ENCODE data around the gene KCNH3. TPM values are rescaled to one million over a fixed set of nuclear protein-coding genes. Genes with fewer than 3 reads are reported as not detected.

KCNH3 gene
- total and polyA plus RNA-seq, 2 of the 13 experiments (the other 11 are each of a cell fraction or from before 2014, with no cell fraction given): 0.01 to 0.07 TPM

DNA sequence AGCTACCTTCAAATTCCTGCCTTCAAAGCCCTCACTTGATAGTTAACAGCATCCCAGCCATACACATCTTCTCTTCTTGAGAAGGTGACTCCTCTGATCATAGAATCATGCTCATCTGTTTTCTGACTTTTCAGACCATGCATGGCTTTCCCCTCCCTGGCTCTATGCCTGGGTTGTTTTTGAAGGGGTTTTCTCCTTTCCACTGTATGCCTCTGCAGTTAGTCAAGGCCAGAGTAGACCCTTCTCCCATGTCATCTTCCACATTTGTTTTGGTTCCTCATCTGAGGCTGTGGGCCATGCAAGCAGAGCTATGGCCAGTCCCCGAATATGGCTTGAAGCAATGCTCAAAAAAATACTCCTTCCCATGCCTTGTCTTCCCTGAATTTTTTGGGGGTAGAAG lies 43.4 kb downstream of the KCNH3 start (continued):
- TF ChIP-seq, protein P1, sequence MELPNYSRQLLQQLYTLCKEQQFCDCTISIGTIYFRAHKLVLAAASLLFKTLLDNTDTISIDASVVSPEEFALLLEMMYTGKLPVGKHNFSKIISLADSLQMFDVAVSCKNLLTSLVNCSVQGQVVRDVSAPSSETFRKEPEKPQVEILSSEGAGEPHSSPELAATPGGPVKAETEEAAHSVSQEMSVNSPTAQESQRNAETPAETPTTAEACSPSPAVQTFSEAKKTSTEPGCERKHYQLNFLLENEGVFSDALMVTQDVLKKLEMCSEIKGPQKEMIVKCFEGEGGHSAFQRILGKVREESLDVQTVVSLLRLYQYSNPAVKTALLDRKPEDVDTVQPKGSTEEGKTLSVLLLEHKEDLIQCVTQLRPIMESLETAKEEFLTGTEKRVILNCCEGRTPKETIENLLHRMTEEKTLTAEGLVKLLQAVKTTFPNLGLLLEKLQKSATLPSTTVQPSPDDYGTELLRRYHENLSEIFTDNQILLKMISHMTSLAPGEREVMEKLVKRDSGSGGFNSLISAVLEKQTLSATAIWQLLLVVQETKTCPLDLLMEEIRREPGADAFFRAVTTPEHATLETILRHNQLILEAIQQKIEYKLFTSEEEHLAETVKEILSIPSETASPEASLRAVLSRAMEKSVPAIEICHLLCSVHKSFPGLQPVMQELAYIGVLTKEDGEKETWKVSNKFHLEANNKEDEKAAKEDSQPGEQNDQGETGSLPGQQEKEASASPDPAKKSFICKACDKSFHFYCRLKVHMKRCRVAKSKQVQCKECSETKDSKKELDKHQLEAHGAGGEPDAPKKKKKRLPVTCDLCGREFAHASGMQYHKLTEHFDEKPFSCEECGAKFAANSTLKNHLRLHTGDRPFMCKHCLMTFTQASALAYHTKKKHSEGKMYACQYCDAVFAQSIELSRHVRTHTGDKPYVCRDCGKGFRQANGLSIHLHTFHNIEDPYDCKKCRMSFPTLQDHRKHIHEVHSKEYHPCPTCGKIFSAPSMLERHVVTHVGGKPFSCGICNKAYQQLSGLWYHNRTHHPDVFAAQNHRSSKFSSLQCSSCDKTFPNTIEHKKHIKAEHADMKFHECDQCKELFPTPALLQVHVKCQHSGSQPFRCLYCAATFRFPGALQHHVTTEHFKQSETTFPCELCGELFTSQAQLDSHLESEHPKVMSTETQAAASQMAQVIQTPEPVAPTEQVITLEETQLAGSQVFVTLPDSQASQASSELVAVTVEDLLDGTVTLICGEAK (IDR thresholded peaks at IDR 0.05): no peak
- TF ChIP-seq, protein P1 (CRISPR knock-in tag; IDR thresholded peaks at IDR 0.05): no peak

DNA sequence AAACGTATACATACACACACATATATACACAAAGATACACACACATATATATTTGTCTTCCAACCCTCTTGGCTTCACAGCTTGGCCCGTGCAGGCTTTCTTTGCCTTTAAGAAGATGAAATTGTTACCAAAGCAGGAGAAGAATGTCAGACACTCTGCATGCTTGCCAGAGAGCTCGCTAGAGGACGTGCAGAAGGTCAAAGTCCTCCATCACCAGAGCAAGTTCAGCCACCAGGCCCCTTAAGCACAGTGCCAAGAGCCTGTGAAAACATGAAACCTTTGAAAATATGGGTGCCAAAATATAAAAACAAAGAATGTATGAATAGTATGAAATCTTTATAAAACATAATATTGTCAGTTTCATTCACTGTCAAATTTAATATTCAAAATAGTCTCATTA lies 44.0 kb downstream of the KCNH3 start:
- BruUV-seq (replicated peaks): no TSS peak
- Histone ChIP-seq H2AFZ (ENCODE audit: low read length) (no peak overlapping the region), H3K36me3 (replicated peaks in 1 of 2; ENCODE audit: control insufficient read depth in 1 of 2, insufficient read depth in 2 of 2, low read length in 2 of 2) (peaks cover 6 to 13% of the 10 kb centered on the region in 2 experiments; a peak in 4 of 5 replicates), H3K4me3 (replicated peaks in 1 of 3; ENCODE audit: insufficient read depth in 1 of 3, low read depth in 2 of 3, low read length in 3 of 3) (no peak overlapping the region), H3K27ac (ENCODE audit: extremely low read length, insufficient read depth, low read length) (no peak overlapping the region), H4K20me1 (ENCODE audit: insufficient read depth, low read length) (no peaks in the 10 kb centered on the region), H3K79me2 (ENCODE audit: insufficient read depth, low read length) (no peaks in the 10 kb centered on the region), H3K9me3 (ENCODE audit: low read length) (no peaks in the 10 kb centered on the region), H3K27me3 (ENCODE audit: control insufficient read depth in 1 of 2, insufficient read depth in 2 of 2, low read length in 2 of 2) (no peaks in the 10 kb centered on the region), H3K4me2 (ENCODE audit: low read depth, low read length) (no peak overlapping the region), H3K4me1 (ENCODE audit: insufficient read depth, low read length) (peaks cover 25% of the 10 kb centered on the region), H3K9ac (ENCODE audit: insufficient read depth, low read depth, low read length) (no peak overlapping the region)
- ATAC-seq: no peak
- FAIRE-seq: peak; percentile 56
- DNase-seq (ENCODE audit: low spot score): no peak
- CTCF ChIA-PET (ENCODE audit: low intra/inter-chr PET ratio, low total read pairs): no interaction called here
- TF ChIP-seq HNF4G (IDR thresholded peaks at IDR 0.05; ENCODE audit: borderline replicate concordance, low read depth, low read length) (0 out of 2 replicates have a peak, but pooled peaks have one; percentile 20), HNF4G (CRISPR knock-in tag; IDR thresholded peaks at IDR 0.05; ENCODE audit: borderline replicate concordance, low read depth) (no peak), HNF4A (CRISPR knock-in tag; IDR thresholded peaks at IDR 0.05) (peak; percentile 68), RFX5 (IDR thresholded peaks at IDR 0.05; ENCODE audit: low read depth, low read length) (no peak)
- in situ Hi-C loops (cut with HindIII; ENCODE audit: extremely low pct_ligation_motif_present, low pct_unique_long_range_greater_than_20kb): no loop called here
- POLR2A ChIA-PET: interaction anchor here (1.0 kb wide), 1 partner anchor 12 kb away, joined by 3 read pairs; no protein-coding TSS in a partner anchor
- 38% methylated on average over 4 of the region's 4 CpGs for WGBS (ENCODE audit: low lambda C conversion rate)
- intact Hi-C loops (cut with micrococcal nuclease; ENCODE audit: unreplicated experiment): no loop called here

Data from HepG2 (cell line).